ENCODE results near the gene TRERF1.

TRERF1 gene

DNA sequence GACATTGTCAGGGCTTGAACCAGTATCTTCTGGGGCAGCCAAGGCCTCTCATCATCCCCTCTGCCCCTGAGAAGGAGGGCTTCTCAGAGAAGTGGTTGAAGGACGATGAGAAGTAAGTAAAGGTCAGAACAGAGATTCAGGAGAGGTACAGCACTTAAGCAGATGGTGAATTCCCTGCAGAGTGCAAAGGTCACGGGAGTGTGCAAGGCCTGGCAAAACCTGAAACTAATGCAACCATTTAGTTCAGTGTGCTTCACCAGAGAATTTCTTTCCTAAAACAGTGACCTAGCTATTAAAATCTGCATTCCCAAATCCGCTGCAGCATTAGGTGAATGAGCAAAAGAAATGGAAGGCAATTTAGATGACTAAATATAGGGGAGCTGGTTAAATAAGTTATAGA is 58.4 kb downstream of the TRERF1 start:
- no peak for FAIRE-seq

DNA sequence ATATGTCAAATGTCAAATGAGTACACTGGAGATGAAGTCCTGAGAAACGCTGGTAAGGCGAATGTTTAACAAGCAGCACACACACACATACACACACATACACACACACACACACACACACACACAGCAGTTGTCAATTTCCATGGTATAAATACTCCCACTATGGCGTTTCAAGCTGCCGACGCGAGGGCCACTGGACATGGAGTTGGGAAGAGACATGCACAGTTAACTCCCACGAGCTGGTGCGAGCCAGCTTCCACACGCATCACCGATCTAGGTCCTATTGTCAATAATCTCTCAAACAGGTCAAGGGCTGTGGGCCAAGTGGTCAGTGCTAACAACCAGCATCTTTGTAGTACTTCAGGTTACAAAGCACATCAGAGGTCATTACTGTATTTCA is 58.9 kb downstream of the TRERF1 start:
- FAIRE-seq, result no peak

DNA sequence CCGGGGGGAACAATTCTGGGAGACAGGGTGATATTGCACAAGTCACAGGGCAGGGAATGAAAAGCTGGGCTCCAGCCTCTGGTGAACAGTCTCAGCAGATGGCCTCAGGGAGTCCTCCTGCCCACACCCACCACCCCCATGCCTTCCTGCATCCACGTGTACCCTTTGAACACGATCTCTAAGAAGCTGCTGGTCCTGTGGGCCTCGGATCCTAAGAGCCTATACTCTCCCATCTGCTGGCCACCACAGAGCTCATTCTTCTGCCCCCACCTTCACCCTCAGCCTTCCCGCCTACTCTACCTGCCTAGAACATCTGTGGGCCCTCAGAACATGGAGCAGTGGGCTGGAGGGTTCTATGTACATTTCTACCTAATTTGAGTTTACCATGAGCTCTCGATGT is 60.3 kb downstream of the TRERF1 start:
- no peak for FAIRE-seq

DNA sequence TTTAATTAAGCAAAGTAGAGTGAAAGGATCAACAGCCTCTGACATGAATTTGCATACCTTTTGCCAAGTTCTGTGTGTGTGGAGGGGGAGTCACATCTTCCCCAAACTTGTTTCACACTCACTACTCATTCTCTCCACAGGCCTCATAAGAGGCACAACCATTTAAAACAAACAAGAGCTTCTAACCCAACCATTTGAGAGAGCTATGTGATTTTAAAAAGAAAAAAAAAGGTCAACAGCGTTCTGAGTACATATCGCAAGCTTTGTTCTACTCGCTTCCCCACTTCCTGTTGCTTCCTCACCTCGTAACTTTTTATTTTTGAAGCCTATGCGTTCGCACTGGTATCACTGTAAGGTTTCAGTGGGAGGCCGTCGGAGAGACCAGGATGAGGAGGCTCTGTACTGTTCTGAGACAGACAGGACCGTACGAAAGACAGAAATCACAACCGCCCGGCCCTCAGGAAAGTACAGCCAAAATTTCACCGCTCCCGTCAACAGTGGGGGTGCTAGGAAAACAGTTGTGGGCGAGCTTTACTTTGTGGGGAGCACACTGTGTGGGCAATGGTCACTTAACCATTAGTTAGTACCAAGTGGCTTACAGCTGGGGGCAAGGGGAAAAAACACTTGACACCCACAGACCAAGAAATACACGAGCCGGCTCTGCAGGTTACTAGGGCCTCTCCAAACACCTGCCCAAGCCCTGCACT is 61.3 kb downstream of the TRERF1 start:
- no peak for FAIRE-seq

DNA sequence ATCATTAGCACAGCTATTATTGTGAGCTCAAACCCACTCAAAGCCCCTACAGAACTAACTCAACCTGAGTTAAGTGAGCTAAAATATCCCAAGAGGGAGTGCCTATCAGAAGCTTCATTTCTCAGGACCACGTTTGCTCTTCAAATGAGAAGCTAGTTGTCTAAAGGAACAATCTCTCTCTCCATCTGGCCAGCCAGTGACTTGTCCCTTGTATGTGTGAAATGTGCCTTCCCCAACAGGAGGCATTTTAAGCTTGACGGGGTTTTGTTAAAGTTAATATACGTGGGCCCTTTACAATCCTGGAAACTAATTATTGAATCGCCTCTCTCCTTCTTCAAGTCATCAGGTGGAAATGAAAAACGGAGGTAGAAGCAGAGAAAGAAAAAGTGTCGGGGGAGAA is 62.0 kb downstream of the TRERF1 start:
- no peak for FAIRE-seq

DNA sequence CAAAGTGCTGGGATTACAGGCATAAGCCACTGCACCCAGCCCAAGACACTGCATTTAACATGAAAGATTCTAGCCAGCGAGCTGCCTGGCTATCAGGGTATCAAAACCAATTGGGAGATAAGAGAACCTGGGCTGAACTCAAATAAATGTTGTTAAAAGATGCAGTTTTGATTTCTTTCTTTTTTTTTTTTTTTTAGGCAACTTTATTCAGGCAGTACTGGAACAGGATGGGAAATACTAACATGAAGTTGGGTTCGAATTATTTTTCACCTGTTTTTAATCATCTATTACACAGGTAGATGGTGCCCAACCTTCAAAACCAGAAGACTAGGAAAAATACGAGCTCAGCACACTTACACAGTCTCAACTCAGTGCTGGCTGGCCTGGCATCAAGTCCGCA is 63.7 kb downstream of the TRERF1 start:
- no peak for FAIRE-seq

DNA sequence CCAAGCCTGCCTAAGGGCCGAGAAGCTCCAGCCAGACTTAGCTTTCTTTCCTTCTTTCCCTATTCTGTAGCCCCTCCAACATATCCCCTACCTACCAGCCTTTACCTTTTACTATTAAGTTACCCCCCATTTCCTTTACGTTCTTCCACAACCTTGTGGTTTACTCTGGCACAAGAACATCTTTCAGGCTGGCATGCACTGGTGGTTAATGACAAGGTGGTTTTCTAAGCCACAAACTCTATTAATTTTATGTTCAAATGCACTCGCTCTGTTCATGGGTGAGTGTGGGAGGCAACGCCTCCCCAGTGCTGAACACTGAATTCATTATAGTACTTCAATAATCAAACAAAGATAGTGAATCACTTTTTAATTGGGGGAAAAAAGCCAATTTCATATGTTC is 64.4 kb downstream of the TRERF1 start:
- FAIRE-seq, result no peak

DNA sequence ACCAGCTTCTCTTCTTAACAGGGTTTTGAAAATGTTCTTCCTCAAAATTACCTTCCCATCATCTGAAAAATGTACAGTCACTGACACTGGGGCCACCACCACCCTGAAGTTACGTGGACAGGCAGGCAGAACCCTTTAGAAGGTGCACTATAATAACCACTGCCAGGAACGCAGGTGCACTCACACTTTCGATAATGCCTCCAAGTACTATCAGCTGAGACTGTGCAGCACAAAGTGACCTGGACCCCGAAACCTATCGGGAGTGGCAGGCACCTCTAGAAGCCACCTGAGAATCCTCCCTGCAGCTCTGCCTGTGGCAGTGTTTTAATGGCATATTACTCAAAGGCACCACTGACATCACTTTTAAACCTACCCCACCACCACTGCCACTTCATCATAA is 66.4 kb downstream of the TRERF1 start:
- no peak for FAIRE-seq

DNA sequence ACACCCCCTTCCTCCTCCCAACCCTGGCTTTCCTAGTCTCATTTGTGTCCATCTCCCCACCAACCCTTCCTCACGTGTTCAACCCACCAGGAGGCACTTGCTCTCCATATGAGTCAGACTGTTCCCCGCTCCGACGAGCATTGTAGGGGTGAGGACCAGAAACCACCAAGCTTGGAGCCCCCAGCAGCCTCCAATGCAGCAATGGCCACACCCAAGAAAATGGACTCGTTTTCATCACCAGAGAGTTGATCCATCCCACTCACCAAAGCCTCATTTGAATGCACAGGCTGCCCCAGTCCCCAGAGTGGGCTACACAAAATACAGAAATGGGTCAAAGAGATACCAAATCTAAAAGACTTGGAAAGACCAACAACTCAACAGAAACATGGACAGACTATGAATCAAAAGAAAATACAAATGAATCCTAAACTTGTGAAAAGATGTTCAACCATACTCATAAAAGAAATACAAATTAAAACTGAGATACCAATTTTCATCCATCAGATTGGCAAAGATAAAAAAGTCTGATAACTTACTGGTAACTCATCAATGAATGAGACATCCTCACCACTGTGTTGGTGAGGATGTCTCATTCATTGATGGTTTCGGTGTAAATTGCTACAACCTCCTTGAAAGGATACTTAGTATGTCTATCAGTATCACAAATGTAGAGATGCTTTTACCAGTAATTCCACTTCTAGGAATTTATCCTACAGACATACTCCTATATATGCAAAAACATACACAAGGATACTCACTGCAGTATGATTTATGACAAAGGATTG is 68.1 kb downstream of the TRERF1 start:
- FAIRE-seq, result no peak

DNA sequence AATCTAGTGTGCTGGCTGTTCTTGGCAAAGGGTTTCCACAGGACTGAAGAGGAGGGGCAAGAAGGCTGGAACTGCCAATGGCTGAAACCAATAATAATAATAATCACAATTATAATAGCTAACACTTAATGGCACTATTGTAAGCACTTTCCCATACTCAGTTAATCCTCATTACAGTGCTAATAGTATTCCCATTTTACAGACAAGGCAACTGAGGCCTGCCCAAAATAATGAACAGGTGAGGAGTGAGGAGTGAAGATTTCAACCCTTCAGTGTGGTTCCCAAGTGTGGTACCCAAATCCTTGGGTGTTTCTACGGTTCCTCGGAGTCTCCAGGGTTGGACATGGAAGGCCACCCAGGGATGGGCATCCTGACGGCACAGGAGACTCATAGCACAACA is 69.9 kb downstream of the TRERF1 start:
- FAIRE-seq, result no peak

DNA sequence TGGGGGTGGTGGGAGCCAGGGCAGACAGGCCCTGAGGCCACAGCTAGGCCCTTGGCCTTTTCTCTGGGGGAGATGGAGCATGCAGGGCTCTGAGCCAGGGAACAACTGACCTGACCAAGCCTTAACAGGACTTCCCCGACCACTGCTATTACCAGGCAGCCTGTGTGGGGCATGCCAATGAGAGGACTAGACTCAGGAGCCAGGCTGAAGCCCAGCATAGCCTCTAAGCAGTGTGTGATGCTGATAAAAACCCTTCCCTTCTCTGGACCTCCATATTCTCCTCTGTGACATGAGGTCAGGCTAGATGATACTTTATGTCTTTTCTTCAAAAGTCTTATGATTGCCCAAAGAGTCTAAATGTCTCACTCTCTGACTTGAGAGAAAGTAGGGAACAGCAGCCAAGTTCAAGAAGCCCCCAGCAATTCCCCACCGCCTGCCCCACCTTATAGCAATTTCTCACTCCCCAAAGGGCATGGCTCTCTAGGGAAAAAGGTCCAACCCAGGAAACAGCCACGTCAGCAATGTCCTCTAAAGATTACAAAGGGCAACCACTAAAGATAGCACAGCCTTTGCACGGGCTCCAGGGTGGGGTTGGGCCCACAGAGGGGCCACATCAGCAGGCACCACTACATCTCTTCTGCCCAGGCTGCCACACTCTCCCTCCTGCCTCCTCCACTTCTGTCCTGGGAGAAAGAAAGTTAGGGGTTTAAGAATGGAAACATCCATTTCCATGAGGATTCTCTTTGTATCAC is 71.3 kb downstream of the TRERF1 start:
- no peak for FAIRE-seq

DNA sequence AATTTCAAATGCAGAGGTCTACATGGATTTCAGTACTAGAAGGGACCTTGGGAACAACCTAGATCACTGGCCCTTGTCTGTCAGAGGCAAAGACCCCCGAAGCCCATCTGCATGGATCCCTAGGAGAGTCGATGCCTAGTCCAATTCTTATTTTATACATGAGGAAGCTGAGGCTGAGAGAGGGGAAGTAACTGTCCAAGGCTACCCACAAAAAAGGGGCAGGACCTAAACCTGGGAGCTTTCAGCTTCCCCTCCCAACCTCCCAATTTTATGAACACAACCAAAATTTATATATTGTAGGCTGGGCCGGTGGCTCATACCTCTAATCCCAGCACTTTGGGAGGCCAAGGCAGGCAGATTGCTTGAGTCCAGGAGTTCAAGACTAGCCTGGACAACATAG is 73.2 kb downstream of the TRERF1 start:
- no peak for FAIRE-seq

DNA sequence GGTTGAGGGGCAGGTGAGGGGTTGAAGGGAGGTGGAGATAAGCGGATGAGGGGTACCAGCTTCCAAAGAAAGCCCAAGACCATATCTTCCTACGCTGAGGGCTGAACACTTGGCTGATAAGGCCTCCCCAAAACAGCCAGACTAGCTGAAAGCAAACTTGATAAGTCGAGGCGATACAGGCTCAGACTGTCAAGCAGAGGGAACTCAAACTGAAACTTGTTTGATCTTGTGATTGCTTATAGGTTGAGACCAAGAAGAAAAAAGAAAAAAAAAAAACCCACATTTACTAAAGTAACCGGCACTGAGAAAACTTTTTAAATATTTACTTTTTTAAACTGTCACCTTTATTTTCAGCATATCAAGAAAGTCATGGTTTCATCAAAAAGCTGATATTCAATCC is 73.6 kb downstream of the TRERF1 start:
- no peak for FAIRE-seq

DNA sequence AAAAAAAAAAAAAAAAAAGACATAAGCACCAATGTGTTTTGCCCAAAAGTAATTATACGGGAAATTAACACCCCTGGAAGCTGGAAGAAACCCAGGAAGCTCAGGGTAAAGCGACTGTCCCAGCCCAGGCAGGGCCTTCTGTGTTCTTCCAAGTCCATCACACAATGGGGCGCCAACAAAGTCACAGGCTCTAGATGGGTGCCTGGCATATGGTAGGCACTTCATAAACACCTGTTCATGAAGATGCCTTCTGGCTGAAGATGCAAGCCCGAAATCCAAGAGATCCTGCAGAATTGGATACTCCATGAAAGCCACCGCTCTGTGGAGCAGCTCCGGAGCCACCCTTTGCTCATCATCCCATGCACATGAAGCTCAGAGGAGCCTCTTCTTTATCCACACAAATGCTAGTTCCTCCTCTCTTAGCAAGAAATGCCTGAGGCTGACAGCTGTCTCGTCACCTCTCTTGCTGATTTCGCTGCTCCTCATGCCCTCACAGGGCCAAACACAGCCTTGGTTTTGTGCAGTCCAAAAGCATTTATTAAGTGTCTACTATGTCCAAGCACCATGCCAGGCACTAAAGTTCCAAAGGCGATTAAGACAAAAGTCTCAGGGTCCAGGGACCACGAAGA is 76.6 kb downstream of the TRERF1 start:
- no peak for FAIRE-seq

DNA sequence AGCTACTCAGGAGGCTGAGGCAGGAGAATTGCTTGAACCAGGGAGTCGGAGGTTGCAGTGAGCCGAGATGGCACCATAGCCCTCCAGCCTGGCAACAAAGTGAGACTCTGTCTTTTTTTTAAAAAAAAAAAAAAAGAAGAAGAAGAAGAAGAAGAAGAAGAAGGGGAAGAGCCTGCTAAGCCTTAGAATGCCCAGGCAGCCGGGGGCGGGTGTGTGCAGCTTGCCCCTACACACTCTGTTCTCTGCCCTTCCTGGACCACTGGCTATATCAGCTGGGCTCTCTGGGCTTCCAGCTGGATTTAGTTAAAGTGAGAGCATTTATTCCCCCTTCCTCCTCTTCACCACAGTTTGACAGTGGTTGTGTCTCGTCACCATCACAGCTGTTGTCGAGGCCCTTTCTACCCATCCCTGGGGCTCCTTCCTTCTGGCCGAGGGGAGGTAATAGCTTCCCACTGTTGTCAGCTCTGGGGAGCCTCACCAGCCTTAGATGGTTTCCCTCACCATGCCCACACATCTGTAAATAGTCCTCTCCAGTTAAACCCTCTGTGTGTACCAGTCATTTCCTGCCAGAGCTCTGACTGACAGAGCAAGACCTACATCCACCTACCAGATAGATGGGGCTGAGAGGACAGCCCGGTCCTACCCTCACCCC is 77.6 kb downstream of the TRERF1 start:
- no peak for FAIRE-seq

DNA sequence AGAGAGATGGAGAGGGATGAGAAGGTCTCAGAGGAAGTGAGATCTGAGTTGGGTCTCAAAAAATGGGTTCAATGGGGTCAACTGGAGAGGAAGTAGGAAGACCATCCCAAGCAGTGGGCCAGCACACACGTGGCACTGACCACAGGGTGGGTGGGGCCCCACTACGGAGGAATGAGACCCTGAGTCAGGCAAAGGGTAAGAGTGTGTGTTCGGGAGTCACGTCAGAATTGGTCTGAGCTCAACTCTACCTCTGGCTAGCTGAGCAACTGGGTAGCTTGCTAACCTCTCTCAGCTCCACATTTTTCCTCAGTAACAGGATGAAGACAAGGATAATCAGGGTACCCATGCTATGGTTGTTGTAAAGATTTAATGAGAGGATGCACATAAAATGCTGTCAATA is 79.0 kb downstream of the TRERF1 start:
- FAIRE-seq, result no peak

DNA sequence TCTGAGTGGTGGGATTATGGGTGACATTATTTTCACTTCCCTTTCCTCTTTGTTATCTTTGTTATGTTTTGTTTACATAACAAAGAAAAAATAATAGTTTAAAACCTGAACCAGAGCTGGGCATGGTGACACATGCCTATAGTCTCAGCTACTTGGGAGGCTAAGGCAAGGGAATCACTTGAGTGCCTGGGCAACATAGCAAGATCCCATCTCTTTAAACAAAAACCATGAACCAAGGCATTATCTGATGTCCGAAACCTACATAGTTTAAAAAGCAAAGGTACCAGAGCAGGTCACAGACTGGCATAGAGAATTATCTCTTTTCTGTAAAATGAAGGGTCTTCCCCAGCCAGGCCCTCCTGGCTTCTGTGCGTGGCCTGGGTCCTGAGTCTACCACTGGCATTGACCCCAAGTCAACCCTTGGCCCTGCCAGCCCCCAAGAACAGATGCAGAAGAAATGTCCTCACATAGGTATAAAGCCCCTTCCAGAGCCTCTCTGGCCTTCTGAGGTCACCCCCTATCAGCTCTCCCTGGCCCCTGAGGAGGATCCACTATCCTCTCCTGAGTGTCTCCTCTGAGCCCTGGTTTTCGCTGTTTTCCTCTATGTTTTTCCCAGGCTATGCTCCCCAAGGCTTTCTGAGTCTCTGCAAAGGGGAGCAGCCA is 81.3 kb downstream of the TRERF1 start:
- no peak for FAIRE-seq

DNA sequence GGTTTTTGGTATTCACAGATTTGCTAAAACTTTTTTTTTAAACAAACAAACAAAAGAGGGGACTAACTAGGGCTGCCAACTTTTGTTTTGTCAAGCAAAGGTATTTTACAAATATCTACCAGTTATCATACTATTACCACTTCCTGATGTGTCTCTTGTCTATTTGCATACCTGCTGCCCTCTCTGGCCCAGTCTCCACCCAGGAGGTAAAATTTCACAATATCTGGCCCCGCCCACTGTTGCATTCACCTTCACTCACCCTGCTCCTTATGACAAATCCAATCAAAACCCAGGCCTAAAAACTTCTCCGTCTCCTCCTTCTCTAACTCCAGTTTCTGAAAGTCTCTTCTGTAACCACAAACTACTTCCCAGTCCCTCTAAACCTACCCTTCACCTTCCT is 82.2 kb downstream of the TRERF1 start:
- FAIRE-seq, result no peak

DNA sequence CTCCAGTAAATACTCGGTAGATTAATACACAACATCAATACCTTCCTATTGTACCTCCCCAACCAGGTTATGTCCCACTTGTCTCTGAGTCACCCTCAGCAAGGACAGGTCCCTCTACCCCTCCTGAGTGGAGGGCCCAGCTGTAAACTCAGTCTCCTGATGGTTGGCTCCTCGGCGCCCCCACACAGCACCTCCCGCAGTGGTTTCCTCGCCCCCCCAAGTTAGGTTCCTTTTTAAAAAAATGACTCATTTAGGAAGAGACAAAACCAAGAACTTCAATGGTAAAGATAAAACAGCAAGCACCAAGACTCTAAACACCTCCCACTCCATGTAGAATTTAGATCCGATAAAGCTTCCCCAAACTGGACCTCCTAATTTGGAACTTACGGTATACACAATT is 83.5 kb downstream of the TRERF1 start:
- FAIRE-seq, result no peak

DNA sequence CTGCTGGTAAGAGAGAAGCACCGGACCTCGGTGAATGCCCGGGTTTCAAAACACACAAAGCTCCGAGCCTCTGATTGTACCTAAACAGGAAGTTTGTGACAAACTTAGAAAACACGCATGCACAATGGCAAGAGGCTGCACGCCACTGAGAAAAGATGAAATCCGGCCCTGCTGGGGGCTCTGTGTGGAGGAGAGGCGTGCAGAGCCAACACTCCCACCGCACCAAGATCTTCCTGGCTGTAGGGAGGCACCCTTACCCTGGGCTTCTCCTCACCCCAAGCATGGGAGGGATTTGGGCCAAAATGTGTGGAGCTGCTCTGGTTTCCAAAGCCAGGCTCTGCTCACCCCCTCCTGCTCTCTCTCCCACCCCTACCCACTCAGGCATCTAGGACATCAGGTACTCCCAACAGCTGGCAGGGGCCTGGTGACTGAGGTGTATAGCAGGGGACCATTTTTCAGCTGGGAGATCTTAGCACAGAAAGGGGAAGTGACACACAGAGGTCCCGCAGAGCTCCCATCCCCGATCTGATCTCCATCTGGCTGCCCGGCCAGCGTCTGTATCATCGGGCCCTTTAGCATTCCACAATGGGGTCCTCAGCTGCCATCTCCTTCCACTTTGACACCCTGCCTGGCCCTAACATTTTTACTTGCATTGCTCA is 84.2 kb downstream of the TRERF1 start:
- FAIRE-seq, result no peak

DNA sequence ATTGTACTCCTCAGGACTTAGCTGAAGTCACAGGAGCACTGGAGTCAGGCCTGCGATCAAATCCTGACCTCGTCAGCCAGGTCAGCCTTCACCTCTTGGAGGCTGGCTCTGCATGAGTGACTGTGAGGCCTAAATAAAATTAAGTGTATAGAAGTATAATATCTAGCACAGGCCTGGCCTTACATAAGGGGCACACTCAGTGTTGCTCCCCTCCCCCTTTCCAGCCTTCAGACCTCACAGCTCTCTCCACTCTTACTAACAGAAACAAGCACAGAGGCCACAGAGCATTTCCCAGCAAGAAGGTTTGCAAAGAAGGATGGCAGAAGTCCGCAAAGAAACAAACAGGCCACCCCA is 84.8 kb downstream of the TRERF1 start:
- no peak for FAIRE-seq
